GM12801 (cell line): ENCODE measurements around the gene SPO11.

Source experiments
- TF ChIP-seq, protein P1 (sequence below): IDR thresholded peaks from one replicate; pipeline ENCODE4 v1.5.1; 2011; ENCODE audit warnings: control low read depth; ENCODE audit not compliant: insufficient read length; ENCODE audit errors: extremely low read depth

SPO11 gene

DNA sequence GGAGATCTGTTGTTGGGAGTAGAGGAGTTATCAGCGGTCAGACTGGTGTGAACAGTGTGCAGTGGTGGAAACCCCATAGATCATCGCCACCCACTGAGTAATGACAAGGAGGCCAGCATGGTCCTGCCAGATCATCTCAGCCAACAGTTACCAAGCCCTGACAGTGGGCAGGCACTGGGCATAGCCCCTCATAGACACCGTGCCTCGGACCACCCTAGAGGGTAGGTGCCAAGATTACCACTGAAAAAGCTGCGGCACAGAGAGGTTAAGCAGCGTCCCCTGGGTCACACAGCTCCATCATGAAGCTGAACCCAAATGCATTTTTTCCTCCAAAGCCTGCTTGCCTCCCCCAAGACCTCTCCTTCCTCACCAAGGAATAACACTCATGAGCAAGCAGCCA, 41.7 kb upstream of the SPO11 start:
- TF ChIP-seq, protein P1, sequence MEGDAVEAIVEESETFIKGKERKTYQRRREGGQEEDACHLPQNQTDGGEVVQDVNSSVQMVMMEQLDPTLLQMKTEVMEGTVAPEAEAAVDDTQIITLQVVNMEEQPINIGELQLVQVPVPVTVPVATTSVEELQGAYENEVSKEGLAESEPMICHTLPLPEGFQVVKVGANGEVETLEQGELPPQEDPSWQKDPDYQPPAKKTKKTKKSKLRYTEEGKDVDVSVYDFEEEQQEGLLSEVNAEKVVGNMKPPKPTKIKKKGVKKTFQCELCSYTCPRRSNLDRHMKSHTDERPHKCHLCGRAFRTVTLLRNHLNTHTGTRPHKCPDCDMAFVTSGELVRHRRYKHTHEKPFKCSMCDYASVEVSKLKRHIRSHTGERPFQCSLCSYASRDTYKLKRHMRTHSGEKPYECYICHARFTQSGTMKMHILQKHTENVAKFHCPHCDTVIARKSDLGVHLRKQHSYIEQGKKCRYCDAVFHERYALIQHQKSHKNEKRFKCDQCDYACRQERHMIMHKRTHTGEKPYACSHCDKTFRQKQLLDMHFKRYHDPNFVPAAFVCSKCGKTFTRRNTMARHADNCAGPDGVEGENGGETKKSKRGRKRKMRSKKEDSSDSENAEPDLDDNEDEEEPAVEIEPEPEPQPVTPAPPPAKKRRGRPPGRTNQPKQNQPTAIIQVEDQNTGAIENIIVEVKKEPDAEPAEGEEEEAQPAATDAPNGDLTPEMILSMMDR = no peak

DNA sequence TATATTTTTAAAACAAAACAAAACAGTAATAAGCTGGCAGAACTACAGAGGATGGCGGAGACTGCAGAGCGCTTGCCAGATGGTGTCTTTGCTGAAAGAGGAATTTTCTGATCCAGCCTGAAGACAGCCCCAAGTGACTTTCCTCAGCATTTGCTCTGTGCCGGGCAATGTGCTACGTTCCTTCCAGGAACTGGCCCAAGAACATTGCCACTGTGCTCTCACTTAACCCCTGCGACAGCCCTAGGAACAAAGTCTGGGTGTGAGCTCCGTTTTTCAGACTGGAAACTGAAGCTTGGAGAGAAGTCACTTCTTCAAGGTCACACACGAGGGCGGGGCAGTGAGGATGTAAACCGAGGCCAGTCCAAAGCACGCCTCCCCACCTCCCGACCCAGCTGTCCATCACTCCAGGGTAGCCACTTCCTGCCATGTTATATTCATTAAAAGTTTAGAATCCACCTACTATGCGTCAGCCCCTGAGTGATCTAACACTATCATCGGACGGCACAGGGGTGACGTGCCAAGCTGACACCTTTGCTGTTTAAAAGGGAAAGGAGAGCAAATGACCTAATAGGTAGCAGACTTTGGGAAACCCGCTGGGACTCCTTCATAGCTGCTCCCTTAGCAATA, 40.8 kb upstream of the SPO11 start:
- TF ChIP-seq, protein P1 = no peak

- TF ChIP-seq, protein P1 = no peak
Measured at GRCh38 chr20:57289391-57290177, 40.0 kb upstream of the SPO11 start.

DNA sequence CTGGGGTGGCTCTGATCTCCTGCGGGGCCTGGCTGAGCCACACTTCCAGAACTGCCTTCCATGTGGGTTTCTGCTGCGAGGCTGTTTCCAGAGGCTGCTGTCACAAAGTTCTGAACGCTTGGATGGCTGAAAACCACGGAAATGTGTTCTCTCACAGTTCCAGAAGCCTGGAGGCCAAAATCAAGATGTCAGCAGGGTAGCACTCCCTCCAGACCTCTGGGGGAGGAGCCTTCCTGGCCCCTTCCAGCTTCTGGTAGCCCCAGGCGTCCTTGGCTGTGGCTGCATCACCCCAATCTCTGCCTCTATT, 39.5 kb upstream of the SPO11 start:
- TF ChIP-seq, protein P1 = no peak

GRCh38 chr20:57291003-57291402, 38.6 kb upstream of the SPO11 start:
- TF ChIP-seq, protein P1 = no peak

- TF ChIP-seq, protein P1 = no peak
Measured at GRCh38 chr20:57291694-57292093, 37.9 kb upstream of the SPO11 start.

- TF ChIP-seq, protein P1 = no peak
Measured at GRCh38 chr20:57292611-57293010, 37.0 kb upstream of the SPO11 start.
